Fibroblast of skin of left quadriceps (primary cell): Measurements from ENCODE around the gene LCMT2.
"Not testable (repeated sequence)": the region's sequence is repeated elsewhere in the genome, so short reads cannot be mapped to it uniquely, and the experiment has no call there.

Source experiments
- DNase-seq, 2 experiments: peaks; one replicate each; pipeline ENCODE4 v3.0.0-alpha.2; 2013; ENCODE audit warnings: low read depth in 2 of 2

LCMT2 gene

DNA sequence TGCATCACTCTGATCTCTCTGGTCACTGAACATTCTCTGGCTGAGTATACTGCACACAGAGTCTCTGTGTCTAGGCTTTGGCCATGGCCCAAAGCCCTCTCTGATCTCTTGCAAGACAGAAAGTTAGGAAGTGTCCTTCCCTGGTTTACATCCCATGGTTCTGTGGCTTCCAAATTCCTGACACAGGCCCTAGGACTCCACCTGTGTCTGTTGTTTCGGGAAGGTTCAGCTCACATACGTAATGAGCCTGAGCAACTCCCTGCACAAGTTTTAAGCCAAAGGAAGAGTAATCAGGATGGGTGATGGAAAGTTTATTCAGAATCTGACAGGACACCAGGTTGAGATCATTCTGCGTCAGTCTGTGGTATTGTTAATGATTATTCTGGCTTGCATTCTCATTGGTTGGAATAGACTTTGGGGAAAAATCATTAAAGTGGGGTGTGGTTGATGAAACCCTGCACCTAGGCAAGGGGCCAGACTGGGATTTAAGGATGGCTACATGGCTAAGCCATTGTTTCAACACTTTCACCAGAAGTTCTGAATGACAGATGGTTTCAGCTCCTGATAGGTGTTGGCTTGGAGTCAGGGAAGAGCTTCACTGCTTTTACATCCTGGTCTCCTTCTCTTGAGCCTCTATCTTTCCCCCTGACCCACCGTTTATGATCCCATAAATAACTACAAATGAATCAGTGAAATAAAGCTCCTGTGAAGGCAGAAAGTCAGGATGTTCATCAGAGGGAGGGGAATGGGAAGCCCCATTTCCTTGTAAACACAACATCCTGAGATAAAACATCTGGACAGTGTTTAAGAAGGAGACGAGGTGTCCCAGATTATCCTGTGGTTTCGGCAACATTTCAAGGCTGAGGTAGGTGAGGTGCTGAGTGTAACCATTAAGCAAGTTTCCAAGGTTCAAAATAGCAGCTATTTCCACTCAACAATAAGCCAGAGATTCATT is 14.1 kb downstream of the LCMT2 start:
- DNase-seq: no peak

DNA sequence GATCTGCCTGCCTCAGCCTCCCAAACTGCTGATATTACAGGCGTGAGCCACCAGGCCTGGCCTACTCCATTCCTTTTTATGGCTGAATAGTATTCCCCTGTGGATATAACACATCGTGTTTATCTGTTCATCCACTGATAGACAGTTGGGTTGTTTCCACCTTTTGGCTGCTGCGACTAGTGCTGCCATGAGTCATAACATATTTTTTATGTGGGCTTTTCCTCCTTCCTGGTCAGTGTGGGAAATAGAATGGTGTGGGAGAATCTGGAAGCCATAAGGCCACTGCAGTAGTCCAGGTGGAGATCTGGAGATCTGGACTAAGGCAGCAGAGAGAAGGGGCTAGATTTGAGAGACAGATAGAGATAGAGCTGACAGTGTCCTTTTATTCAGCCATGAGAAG is 16.2 kb downstream of the LCMT2 start:
- no peak for DNase-seq

DNA sequence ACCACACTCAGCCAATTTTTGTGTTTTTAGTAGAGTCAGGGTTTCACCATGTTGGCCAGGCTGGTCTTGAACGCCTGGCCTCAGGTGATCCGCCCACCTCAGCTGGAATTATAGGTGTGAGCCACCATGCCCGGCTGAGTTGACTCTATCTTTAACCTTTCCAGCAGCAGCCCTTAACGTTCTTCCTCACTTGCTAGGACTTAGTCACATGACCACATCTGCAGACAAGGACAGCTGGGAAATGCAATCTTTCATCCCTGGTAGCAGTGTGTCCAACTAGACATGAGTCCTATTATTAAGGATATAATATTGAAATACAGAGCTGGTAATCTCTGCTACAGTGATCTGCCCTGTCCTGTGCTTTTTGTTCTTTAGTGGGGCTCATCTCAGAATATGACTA is 18.0 kb downstream of the LCMT2 start:
- DNase-seq: no peak

DNA sequence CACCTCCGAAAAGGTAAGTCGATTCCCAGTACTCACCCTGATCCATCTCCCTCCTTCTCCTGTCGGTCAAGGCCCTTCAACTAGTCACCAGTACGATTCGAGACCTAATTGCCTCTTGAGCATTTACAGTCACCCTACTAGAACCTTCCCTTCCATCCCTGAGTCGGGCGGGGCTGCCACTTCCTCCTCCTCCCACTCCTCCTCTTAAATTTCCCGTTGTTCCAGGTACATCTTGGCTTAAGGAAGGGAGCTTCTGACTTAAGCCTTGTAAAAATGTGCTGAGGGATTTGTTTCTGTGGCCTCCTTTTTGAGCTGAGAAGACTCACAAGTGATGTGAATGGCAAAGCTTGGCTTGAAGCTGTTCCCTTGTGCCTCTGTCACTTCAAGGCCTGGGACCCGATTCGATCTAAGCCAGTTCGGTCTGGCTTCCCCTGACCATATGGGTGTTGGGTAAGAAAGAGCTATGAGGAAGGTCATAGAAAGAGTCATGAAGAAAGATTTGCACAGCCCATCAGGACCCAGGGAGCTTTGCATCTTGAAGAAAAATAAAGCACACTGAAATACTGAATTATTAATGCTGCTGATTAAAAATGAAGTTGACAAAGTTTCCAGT is 28.1 kb downstream of the LCMT2 start, which contains the start of gene TGM7:
TSS of gene TGM7 (minus strand) at position 51 of the 613 bp plus-strand sequence.
- no peak for DNase-seq

DNA sequence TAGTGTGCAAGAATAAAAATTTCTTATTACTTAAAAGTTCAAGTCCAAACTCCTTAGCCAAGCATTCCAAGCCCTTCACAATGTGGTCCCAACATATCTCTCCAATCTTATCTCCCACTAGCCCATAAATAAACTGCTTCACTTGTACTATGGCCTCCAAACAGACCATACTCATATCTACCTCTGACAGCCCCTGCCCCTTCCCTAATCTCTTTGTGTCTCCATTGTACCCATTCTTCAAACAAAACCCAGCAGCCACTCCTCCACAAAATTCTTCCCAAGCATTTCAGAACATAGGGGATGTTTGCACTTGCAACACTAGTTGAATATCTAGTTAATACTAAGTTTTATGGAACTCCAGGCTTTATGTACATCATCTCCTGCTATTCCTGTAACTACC is 30.5 kb downstream of the LCMT2 start:
- no peak for DNase-seq

DNA sequence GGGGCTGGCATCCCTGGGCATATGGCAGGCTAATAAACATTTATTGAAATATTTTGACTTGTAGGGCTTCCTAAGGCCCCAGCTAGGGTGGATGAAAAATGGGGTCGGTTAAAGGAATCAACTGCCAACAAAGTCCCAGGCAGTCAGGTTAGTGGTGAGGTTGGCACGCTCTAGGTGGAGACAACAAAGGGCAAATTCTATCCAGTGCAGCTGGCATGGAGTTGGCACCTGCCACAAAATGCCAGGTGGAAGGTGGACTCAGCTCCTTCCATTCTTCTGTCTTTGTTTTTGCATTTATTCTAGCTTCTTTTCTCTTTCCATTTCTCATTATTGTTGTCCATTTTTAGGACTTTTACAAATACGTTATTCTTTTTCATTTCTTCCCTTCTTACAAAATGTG is 31.0 kb downstream of the LCMT2 start:
- DNase-seq: no peak

DNA sequence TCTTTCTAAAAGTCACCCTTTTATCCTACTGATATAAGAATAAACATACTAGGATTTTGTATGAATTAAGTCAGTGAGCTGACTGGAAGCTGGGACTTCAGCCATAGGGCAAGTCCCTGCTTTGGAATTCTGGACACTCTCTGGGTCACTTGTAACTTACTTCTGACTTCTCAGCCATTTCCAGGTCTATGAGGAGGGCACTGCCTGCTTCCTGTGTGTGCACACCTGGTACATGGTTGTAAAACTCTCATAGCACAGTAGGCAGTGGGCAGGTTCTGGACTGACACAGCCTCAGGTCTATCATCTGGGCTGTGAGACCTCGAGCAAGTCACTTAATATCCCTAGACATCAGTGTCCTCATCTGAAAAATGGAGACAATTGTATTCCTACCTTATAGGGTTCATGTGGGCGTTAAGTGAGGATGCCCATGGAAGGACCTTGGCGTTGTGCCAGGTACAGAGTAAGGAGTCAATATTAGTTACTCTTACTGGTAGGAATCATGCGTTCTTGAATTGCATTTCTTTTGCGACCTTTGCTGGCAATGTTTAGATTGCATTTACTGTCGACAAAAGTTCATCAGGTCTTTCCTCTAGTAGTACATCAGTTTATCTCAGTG is 36.2 kb downstream of the LCMT2 start:
- DNase-seq: no peak

DNA sequence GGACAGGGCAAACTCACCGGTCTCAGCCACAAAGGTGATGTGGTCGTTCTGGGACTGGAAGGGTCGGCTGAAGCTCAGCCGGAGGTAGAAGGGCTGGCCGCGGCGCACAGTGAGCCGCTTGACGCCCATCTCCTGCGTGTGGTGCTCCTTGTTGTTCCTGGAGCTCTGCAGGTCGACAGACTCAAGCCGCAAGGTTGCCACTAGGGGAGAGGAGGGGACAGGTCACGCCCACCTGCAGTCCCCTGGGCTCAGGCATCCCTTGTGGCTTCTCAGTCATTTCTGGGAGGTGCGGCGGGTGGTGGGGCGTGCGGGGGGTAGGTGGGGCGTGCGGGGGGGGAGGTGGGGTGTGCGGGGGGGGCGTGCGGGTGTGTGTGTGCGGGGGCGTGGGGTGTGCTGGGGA is 36.9 kb downstream of the LCMT2 start:
- DNase-seq: no peak

DNA sequence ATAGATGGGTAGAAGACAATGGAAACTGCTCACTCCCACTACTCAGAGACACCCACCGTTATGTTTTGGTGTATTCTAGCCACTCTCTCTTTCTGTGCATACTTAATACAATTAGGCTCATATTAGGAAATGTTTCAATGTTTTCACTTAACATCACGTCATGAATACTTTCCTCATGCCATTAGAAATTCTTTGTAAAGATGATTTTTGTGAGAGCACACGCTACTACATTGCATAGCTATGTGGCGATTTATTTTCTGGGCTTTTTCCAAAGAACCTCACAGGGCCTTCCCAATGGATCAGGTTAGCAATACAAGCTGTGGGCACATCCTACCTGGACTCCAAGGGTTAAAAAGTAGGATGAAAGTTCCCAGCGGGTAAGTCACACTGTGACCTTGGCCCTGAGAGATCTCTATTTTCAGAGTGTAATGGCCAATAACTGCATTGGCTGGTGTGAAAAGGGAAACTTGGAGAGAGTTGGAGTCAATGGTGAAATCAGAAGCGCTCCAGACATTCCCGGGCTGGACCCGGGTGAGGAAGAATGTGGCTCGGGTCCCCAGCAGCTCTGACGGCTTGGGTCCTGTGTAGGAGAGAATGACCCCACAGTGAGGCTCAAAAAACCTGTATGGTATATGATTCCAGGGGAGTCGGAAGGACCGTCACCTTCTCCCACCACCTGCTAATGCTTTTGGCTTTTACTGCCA is 37.8 kb downstream of the LCMT2 start:
- DNase-seq: peak; percentile 32 to 35

DNA sequence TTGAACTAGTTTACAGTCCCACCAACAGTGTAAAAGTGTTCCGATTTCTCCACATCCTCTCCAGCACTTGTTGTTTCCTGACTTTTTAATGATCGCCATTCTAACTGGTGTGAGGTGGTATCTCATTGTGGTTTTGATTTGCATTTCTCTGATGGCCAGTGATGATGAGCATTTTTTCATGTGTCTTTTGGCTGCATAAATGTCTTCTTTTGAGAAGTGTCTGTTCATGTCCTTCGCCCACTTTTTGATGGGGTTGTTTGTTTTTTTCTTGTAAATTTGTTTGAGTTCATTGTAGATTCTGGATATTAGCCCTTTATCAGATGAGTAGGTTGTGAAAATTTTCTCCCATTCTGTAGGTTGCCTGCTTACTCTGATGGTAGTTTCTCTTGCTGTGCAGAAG is 40.7 kb downstream of the LCMT2 start:
- DNase-seq: not testable (repeated sequence)

DNA sequence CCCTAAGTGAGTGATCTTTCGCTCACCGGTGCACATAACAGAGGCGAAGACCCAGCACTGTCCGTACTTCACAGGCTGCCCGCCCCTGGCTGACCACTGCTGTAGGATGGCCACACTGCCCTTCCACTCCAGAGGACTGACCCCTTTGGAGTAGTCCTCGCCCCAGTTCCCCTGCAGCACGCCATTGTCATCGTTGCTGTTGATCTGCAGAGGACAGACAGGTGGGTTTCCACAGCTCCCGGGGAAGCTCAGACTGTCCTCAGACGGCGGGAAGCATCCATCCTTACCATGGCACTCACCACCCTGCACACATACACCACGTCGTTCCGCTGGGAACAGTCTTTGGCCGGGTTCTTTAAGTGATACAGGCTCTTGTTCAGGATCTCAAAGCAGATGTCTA is 43.1 kb downstream of the LCMT2 start:
- no peak for DNase-seq

DNA sequence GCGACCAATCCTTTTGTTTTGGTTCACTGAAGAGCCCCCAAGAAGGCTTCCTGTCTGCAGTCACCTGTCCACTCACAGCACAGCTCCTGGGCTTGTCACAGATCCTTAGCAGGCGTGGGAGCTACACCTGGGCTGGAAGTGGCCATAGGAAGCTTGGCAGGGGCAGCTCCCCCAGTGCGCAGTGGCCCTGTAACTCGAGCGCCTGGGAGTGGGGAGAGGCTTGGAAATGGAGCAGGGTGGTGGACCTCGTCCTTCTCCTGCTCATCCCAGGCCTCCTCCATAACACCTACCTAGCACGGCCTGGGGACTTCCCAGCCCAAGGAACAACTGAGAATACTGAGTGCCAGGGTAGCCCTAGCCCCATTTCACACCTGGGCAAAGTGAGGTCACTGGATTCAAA is 44.3 kb downstream of the LCMT2 start:
- DNase-seq: no peak

DNA sequence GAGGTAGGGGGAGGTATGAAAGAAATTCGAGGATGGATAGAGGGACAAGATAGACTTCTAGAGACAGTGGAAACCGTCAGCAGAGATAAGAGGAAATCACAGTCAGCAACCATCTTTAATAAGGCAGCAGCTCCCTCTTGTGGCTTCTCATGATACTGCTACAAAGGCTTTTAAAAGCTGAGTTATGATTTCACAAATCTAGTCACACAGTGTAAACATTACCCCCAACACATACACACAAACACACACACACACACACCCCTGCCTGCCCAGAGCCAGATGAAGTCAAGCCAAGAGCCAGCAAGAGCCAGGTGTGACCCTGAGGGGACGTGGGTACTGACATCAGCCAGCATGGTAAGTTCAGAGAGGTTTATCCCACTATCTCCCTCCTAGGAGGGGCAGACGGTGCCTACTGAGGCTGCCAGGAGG is 44.8 kb downstream of the LCMT2 start:
- peak; percentile 27 to 30 for DNase-seq

DNA sequence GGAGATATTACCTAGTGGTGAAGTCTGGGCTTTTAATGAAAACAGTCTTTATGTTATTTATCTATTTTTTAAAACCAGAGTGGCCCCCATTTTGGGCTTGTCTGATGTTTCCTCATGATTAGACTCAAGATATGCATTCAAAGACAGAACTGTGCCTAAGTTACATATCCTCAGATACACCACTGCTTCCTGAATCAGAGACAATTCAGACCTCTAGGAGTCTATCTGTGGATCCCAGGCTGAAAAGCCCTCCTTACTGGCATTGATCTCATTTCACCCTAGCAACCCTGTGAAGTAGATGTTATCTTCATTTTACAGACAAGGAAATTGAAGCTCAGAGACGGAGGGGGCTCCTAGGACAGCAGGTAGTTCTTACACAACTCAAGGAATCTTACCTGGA is 46.8 kb downstream of the LCMT2 start:
- no peak for DNase-seq

DNA sequence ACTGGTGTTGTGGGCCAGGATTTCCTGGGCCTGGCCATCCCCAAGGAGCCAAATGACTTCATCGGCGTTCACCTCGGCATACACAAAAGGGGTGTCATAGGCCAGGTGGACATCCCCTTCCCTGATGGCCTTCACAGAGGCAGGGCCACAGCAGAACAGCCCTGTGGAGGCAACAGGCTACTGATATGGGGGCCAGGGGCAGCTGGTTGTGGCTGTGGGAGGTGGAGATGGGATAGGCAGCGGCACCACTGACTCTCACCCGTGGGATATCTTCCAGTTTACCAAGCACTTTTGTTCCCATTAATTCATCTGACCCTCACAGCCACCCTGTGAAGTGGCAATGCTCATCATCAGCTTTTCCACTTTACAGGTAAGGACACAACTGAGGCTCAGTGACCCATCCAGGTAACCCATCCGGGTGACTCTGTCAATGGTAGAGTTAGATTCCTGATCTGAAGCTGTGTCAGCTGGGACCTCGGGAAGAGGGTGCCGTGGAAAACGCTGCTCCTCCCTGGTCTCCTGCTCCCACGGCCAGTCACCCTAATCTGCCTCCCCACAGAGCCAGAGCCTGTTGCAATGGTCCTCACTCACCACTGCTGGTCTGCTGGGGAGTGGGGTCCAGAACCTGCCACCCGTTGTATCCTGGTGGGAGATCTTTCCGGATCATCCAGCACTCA is 48.3 kb downstream of the LCMT2 start:
- DNase-seq: no peak

DNA sequence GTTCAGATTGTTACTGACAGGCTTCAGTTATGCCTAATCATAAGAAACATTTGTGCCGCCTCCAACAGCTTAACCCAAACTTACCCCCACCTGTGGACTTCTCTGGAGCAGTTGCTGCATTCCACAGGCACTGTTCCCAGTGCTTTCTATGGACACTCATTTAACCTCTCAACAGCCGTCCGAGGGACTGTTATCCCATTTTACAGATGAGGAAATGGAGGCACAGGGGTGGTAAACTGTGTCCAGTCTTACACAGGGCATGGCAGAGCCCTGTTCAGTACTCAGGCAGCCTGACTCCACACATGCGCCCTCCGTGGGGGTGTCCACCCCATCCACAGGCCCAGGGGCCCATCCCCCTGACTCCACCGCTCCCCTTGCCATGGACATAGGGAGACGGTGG is 49.4 kb downstream of the LCMT2 start:
- DNase-seq: no peak

DNA sequence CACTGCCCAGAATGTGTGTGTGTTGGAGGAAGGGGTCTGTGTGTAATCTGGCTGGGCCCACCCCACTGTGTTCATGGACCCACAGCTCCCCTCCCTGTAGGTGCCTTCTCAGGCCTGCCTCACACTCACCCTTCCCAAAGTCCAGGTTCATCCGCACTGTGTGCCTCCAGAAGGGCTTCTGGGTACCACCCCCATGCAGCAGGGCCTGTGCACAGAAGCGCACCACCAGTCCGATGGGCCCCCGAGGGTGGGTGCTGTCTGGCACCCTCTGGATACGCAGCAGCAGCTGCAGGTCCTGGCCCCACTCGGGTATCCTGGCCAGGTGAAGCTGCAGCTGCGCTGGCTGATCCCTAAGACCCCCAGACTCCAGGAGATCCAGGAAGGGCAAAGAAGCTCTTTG is 50.9 kb downstream of the LCMT2 start:
- no peak for DNase-seq

DNA sequence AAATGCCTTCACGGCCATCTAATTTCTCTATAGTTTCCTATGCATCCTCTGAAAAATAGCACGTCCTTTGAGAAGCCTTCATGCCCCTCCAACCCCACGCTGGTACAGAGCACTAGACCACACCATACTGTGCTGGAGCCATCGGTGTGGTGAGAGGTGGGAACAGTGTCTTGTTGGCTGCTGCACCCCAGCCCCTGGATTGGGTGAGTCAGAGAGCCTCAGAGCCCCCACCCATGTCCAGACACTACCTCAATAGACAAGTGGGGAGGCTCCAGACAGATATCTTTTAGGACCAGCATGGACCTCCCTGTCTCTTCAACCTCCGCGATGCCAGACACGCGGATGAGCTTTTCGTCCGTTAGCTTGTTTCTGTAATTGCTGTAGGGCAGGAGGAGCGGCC is 51.5 kb downstream of the LCMT2 start:
- no peak for DNase-seq

DNA sequence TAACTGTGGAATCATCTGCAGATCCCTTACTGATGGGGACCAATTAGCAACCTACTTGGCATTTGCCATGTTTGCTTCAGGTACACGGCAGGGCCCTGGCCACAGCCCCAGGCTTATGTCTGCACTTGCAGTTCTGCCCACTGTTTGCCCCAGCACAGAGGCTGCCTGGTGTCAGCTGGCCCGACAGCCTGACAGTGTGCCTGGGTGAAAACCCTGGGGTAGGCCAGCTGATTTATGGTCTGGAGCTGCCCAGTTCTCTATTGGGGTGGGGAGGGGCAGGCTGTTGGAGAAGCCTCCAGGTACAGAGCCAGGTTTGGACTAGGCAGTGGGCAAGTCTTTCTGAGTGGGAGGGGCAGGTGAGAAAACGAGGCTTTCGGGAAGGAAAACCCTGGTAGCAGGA is 52.5 kb downstream of the LCMT2 start:
- DNase-seq: no peak

DNA sequence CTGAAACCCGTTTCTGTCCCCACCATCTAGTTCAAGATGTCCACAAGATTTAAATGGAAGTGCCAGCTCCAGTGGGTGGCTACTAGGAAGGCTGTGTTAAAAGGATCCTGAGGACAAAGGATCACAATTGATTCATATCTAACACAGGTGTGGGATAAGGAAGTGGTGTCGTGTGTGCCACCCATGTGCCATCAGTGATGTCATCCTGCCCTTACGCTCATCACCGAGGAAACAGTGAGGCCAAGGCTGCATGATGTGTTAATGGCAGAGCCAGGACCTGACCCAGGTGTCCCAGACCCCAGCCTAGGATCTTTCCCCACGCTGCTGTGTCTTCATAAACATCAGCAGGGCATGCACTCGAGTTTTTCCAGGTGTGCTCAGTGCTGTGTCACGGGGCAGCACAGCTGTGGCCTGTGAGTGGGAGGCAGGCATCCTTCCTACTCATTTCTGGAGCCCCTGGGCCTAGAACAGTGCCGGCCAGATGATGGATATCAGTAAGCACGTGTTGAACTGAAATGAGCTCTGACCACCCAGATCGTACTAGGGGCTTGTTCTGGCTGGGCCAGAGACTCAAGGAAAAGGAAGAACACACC is 53.0 kb downstream of the LCMT2 start:
- no peak for DNase-seq

DNA sequence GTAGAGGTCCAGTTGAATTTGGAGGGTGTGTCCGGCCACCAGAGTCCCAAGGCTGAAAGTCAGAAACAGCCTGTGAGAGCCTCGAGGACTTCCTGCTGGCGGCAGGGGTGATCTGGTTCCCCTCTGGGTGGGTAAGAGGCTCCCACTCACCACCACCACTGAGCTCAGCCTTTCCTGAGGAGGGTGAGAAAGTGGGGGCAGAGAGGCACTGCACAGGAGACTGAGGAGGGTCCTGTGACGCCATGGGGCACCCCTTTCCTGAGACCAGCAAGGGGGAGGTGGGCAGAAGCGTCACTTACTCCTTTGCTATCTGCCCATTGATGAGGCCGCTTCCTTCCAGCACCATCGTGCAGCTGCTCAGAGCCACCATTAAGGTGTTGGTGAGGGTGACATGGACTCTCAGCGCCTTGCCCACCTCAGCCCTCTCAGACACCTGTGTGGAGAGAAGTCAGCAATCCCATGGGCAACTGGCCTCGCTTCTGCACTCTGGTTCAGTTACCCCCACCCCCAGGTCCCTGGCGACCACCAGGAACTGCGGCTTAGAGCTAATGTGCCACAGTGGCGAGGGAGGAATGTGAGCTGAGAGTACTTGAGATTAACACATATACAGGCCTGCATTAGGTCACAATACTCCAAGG is 53.7 kb downstream of the LCMT2 start:
- no peak for DNase-seq
